ENCODE data around the gene CPN2. TPM values are rescaled to one million over a fixed set of nuclear protein-coding genes. Genes with fewer than 3 reads are reported as not detected.

CPN2 gene
- total and polyA plus RNA-seq, 7 donors = 0.03 to 0.13 TPM; not detected in 5

GRCh38 chr3:194312743-194313281 is 38.3 kb downstream of the CPN2 start:
- no peaks in the 10 kb centered on the region for H3K9me3 ChIP-seq
- no peaks in the 10 kb centered on the region for H3K36me3 ChIP-seq (ENCODE audit: insufficient read depth in 1 of 2, low read depth in 1 of 2)
- 13 to 19% (median 16%) methylated on average over 14 to 16 of the region's 16 CpGs for WGBS, 3 donors
- no peak overlapping the region for H3K27ac ChIP-seq
- H3K4me3 ChIP-seq = no peak overlapping the region
- peaks cover 7% of the 10 kb centered on the region for H3K4me1 ChIP-seq
- peaks cover 0 to 36% (median 5%) of the 10 kb centered on the region in 3 donors for H3K27me3 ChIP-seq (ENCODE audit: insufficient read depth in 3 of 3, low read length in 2 of 3)
- TF ChIP-seq, protein P1, sequence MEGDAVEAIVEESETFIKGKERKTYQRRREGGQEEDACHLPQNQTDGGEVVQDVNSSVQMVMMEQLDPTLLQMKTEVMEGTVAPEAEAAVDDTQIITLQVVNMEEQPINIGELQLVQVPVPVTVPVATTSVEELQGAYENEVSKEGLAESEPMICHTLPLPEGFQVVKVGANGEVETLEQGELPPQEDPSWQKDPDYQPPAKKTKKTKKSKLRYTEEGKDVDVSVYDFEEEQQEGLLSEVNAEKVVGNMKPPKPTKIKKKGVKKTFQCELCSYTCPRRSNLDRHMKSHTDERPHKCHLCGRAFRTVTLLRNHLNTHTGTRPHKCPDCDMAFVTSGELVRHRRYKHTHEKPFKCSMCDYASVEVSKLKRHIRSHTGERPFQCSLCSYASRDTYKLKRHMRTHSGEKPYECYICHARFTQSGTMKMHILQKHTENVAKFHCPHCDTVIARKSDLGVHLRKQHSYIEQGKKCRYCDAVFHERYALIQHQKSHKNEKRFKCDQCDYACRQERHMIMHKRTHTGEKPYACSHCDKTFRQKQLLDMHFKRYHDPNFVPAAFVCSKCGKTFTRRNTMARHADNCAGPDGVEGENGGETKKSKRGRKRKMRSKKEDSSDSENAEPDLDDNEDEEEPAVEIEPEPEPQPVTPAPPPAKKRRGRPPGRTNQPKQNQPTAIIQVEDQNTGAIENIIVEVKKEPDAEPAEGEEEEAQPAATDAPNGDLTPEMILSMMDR (IDR thresholded peaks at IDR 0.05) = no peak
- ATAC-seq (peak in 1 of 4 donors; percentile 22), DNase-seq (peak; percentile 70 to 82)
- intact Hi-C loops (cut with DNase I) = loop anchor here (1.0 to 10.0 kb wide), 4 partner anchors 24 to 308 kb away; no protein-coding TSS in a partner anchor

DNA sequence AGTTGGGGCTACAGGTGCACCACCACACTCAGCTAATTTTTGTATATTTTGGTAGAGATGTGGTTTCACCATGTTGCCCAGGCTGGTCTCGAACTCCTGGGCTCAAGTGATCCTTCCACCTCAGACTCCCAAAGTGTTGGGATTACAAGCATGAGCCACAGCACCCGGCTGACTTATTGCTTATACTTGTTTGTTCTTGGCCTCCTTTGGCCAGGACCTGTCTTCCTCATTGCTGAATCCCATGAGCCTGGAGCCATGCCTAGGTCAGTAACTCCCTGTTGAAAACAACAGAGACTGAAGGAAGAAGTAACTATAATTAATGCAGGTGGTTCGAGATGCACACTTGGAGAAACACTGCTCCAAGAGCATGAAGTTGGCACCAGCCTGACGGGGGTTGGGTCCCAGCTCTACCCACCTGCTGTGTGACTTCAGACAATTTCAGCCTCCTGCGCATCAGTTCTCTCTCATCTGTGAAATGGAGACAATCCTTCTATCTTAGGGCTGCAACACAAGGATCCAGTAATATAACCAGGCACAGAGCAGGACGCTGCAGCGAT is 38.9 kb downstream of the CPN2 start:
- H3K27me3 ChIP-seq (ENCODE audit: insufficient read depth in 3 of 3, low read length in 2 of 3) = peaks cover 0 to 36% (median 5%) of the 10 kb centered on the region in 3 donors
- DNase-seq (no peak), ATAC-seq (no peak)
- TF ChIP-seq, protein P1 (IDR thresholded peaks at IDR 0.05) = no peak
- H3K4me3 ChIP-seq = no peak overlapping the region
- intact Hi-C loops (cut with DNase I) = loop anchor here (5.0 to 10.0 kb wide), 3 partner anchors 45 to 307 kb away; no protein-coding TSS in a partner anchor
- no peaks in the 10 kb centered on the region for H3K36me3 ChIP-seq (ENCODE audit: insufficient read depth in 1 of 2, low read depth in 1 of 2)
- 45 to 61% (median 53%) methylated on average over 7 of the region's 7 CpGs for WGBS, 3 donors
- H3K27ac ChIP-seq = no peak overlapping the region
- peaks cover 7% of the 10 kb centered on the region for H3K4me1 ChIP-seq
- no peaks in the 10 kb centered on the region for H3K9me3 ChIP-seq

- Histone ChIP-seq H3K27ac (no peak overlapping the region), H3K4me1 (peaks cover 7% of the 10 kb centered on the region), H3K9me3 (no peaks in the 10 kb centered on the region), H3K4me3 (no peak overlapping the region), H3K36me3 (ENCODE audit: insufficient read depth in 1 of 2, low read depth in 1 of 2) (no peaks in the 10 kb centered on the region), H3K27me3 (ENCODE audit: insufficient read depth in 3 of 3, low read length in 2 of 3) (peaks cover 0 to 36% (median 0%) of the 10 kb centered on the region in 3 donors)
- ATAC-seq = no peak
- intact Hi-C loops (cut with DNase I) = loop anchor here (5.0 to 10.0 kb wide), 3 partner anchors 44 to 306 kb away; no protein-coding TSS in a partner anchor
- 94 to 97% (median 97%) methylated on average over 2 of the region's 2 CpGs for WGBS, 3 donors
- DNase-seq = no peak
- TF ChIP-seq, protein P1 (IDR thresholded peaks at IDR 0.05) = no peak
Measured at GRCh38 chr3:194311000-194311399, 40.1 kb downstream of the CPN2 start.

DNA sequence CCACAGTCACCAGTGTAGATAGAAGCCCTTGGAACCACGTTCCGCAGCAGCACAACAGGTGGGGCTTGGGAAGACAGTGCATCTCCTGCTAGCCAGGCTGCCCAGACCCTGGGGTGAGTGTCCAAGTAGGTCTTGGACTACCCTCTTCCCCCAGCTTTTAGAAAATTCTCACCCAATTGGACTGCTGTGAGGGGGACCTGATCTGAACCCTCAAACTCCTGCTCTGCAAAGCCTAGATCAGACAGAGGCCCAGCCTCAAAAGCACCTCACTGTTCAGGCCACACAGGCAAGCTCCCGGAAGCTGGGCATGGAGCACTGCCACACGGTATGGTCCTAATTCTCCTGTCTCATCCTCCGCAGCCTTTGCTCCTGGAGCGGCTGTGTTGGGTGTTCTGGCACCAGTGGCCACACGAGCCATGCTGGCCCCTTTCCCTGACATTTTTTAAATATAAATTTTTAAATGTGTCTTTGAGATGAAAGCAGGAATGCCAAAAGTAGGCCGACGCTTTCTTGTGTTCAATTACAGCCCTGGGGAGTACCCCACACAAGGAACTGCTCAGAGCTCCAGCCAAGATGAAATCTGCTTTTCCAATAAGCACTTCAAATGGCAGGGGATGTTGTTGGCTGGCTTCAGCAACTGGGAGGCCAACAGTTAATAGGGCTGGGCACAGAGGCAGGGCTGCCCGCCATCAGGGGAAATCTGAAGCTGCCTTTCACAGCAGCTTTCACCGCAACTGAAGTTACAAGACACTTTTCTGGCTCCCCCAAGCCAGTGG is 40.9 kb downstream of the CPN2 start:
- no peak for DNase-seq
- no peak for ATAC-seq
- Histone ChIP-seq H3K9me3 (no peaks in the 10 kb centered on the region), H3K27ac (no peak overlapping the region), H3K36me3 (ENCODE audit: insufficient read depth in 1 of 2, low read depth in 1 of 2) (no peaks in the 10 kb centered on the region), H3K4me1 (peaks cover 7% of the 10 kb centered on the region), H3K4me3 (no peak overlapping the region), H3K27me3 (ENCODE audit: insufficient read depth in 3 of 3, low read length in 2 of 3) (peaks cover 0 to 36% (median 0%) of the 10 kb centered on the region in 3 donors)
- intact Hi-C loops (cut with DNase I) = loop anchor here (5.0 to 10.0 kb wide), 3 partner anchors 43 to 305 kb away; no protein-coding TSS in a partner anchor
- WGBS, 3 donors = 48 to 61% (median 53%) methylated on average over 11 of the region's 11 CpGs
- TF ChIP-seq, protein P1 (IDR thresholded peaks at IDR 0.05) = no peak

Measured in psoas muscle (tissue), 8 donors.